Ovary (tissue), 9 donors: ENCODE results near the gene DPM3. TPM values are rescaled to one million over a fixed set of nuclear protein-coding genes. Genes with fewer than 3 reads are reported as not detected.

Experiments used
- DNase-seq, 5 donors: peaks; one replicate each; pipeline ENCODE4 v3.0.0-alpha.2; 2019 to 2020
- H3K27ac ChIP-seq, 2 donors: fragments of 200-600 bp; one replicate each; pipeline versions ENCODE4 v1.5.1 to v1.8.0; 2019 to 2022
- H3K27me3 ChIP-seq: fragments of 200-600 bp; one replicate; pipeline ENCODE4 v1.8.0; 2022
- H3K36me3 ChIP-seq: fragments of 200-600 bp; sonication (generic); one replicate; pipeline ENCODE4 v1.5.1; 2019
- H3K4me1 ChIP-seq: one replicate; pipeline ENCODE4 v1.8.1; 2013; ENCODE audit warnings: mild to moderate bottlenecking, moderate library complexity; ENCODE audit not compliant: insufficient read depth
- H3K4me3 ChIP-seq: fragments of 200-600 bp; sonication (generic); one replicate; pipeline ENCODE4 v1.5.1; 2017
- H3K9me3 ChIP-seq, 2 donors: fragments of 200-600 bp in 1 of 2; sonication (generic) in 1 of 2; one replicate each; pipeline versions ENCODE4 v1.5.1 to v1.8.1; 2013 to 2019; ENCODE audit warnings: mild to moderate bottlenecking in 1 of 2, moderate library complexity in 1 of 2
- CTCF ChIP-seq, 3 donors: fragments of 450-650 bp in 2 of 3; fragments of 200-600 bp in 1 of 3; IDR thresholded peaks; one replicate each; pipeline versions ENCODE4 v1.5.1 to v1.8.0; 2016 to 2022; ENCODE audit warnings: antibody characterized with exemption in 3 of 3, mild to moderate bottlenecking in 1 of 3
- EP300 ChIP-seq: sonication (generic); formaldehyde crosslinking; IDR thresholded peaks from one replicate; pipeline ENCODE4 v1.6.1; 2017; ENCODE audit warnings: antibody characterized with exemption
- POLR2A ChIP-seq: fragments of 450-650 bp; IDR thresholded peaks from one replicate; pipeline ENCODE4 v1.6.1; 2017; ENCODE audit warnings: antibody characterized with exemption, mild to moderate bottlenecking, moderate library complexity
- WGBS, 3 donors: extraction: QIAGEN DNeasy Blood & Tissue Kit in 1 of 3; methylation state at CpG; one replicate each; pipeline versions ENCODE4 v1.1.5 to v1.1.7; 2013 to 2017; 5-methylcytosine and 5-hydroxymethylcytosine counted together
- intact Hi-C, 4 donors: fragments of 100-400 bp; cut with DNase I; formaldehyde crosslinking; loops; one replicate each; pipeline versions ENCODE4 v1.11.0 to v1.15.1; 2022 to 2023
- polyA plus RNA-seq, 2 donors: library from polyadenylated mRNA; stranded (reverse); fragments of 200-250 nt in 1 of 2; fragments of 350-450 nt in 1 of 2; fragmentation: Illumina TruSeq in 1 of 2; extraction: RNeasy Lipid Tissue Mini Kit (QIAGEN cat#74804) in 1 of 2; gene quantifications; one replicate each; pipeline ENCODE4 v1.2.3, GENCODE V29; 2013 to 2014
- total RNA-seq, 7 donors: library from RNA; depleted of rRNA in 2 of 7; stranded (reverse); fragments of >200 nt in 2 of 7; fragmentation: NEBNext Ultra II Directional in 3 of 7; extraction: Animal tissue kit (Norgen Biotek cat#: 25700) in 3 of 7; gene quantifications; one replicate each; pipeline versions ENCODE4 v1.1.0 to v1.2.4, GENCODE V29; 2016 to 2023
- donor health status: DM: no; HTN: no; CAD: no; lungs with moderate emphysema.
- donor health status: DM: no; HTN: no; CAD: no.
- donor health status: Bipolar disorder and iron deficiency.
- donor health status: DM: yes; HTN: yes; CAD: no.
- donor health status: DM: no; HTN: no; CAD: no.
- donor health status: DM: yes; HTN: yes; CAD: no.

DPM3 gene
- total and polyA plus RNA-seq, 9 donors, result 0.70 to 168 (median 85.5) TPM

DNA sequence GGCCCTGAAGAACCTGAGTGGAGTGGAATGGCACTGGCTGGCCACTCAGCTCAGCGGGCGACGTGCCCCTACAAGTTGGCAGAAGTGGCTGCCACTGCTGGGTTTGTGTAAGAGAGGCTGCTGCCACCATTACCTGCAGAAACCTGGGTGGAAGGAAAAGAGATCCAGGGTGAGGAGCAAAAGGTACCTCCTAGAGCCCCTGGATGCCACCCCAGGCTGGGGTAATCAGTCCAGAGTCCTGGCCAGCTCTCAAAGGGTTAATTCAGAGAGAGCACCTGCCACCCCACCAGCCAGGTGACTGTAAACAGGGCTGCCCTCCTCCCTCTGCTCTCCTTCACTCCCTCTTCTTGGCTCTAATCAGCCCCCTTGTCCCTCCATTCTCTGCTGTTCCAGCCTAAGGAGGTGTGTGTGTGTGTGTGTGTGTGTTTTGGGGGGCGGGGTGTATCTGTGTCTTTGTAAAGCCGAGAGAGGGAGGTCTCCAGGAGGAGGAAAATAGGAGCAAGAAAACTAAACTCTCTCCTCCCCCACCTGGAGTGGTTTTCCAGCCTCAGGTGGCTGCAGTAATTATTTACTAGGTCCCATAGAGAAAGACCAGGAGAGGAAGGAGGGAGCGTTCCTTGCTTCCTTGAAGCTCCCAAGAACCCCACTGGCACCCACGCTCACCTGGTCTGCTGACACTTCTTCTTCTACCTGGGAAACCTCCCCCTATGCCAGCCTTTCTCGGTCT lies 45.9 kb upstream of the DPM3 start:
- TF ChIP-seq EP300 (no peak), CTCF (IDR thresholded peaks at IDR 0.05) (no peak), POLR2A (no peak)
- Histone ChIP-seq H3K27ac (no peak overlapping the region), H3K9me3 (no peaks in the 10 kb centered on the region), H3K4me3 (no peak overlapping the region), H3K36me3 (no peaks in the 10 kb centered on the region), H3K27me3 (no peaks in the 10 kb centered on the region), H3K4me1 (no peaks in the 10 kb centered on the region)
- peak in 2 of 5 donors; percentile 8 for DNase-seq
- 61 to 76% (median 68%) methylated on average over 8 of the region's 8 CpGs for WGBS, 3 donors
- intact Hi-C loops, result no loop called here

DNA sequence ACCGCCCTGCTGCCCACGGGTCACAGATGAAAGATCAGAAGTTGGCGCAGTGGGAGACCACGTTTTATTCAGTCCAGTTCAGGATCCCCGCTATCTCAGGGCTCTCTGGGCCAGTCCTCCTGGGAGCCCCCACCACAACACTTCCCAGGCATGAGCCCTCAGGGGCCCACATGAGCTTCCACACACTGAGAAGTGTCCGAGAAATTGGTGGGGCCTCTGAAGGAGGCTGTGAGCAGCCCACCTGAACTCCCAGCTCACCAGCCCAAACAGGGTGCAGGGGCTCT lies 45.4 kb upstream of the DPM3 start:
- Histone ChIP-seq H3K27me3 (no peaks in the 10 kb centered on the region), H3K9me3 (no peaks in the 10 kb centered on the region), H3K4me3 (no peak overlapping the region), H3K4me1 (no peaks in the 10 kb centered on the region), H3K36me3 (no peaks in the 10 kb centered on the region), H3K27ac (no peak overlapping the region)
- WGBS, 3 donors, result 45 to 52% (median 50%) methylated on average over 6 of the region's 6 CpGs
- peak in 2 of 5 donors; percentile 11 to 13 for DNase-seq
- intact Hi-C loops, result no loop called here
- TF ChIP-seq POLR2A (no peak), EP300 (no peak)

DNA sequence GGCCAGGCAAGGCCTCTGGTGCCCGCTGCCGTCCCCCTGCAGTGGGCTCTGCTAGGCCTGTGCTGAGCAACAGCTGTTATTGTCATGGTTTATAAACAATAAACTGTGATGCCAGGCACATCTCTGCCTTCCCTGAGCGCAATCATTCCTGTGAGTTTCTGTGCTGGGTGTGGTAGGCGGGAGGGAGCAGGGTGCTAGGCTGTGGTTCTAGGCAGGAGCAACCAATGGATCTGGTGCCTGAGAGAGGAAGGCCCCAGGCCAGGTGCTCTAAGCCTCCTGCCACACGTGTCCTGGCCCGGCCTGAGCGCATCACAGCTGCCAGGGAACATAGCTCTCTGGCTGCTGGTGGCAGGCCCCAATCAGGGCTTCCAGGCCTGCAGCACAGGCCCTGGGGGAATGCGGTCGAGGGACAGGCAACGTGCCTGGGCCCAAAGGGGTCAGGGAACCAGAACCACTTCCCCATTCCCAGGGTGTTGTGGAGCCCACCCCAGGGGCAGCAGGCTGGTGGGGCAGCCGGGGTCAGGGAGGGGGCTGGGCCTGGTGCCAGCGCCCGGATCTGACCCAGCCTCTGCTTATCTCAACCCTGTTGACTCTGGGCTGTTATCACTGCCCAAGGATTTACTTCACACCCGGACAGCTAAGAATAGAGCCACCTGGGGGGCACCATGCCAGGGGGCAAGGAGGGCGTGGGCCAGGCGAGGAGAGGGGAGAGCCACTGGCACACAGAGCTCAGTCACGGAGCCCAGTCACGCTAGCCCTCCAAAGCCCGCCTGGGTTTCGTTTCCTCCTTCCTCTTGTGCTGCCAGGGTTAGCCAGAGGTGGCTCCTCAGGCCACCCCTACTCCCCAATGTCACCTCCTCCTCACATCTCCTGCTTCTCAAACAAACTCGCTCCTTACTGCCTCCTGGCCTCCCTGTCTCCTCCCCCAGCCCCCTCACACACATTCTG lies 44.8 kb upstream of the DPM3 start:
- TF ChIP-seq POLR2A, result no peak
- TF ChIP-seq EP300, result no peak
- no peak for TF ChIP-seq CTCF (IDR thresholded peaks at IDR 0.05)
- H3K27ac ChIP-seq, result no peak overlapping the region
- no peaks in the 10 kb centered on the region for H3K9me3 ChIP-seq
- no peaks in the 10 kb centered on the region for H3K27me3 ChIP-seq
- intact Hi-C loops, result no loop called here
- peak in 4 of 5 donors; percentile 23 to 34 (median 27) for DNase-seq
- H3K36me3 ChIP-seq, result no peaks in the 10 kb centered on the region
- no peaks in the 10 kb centered on the region for H3K4me1 ChIP-seq
- no peak overlapping the region for H3K4me3 ChIP-seq
- 57 to 67% (median 64%) methylated on average over 21 of the region's 21 CpGs for WGBS, 3 donors

DNA sequence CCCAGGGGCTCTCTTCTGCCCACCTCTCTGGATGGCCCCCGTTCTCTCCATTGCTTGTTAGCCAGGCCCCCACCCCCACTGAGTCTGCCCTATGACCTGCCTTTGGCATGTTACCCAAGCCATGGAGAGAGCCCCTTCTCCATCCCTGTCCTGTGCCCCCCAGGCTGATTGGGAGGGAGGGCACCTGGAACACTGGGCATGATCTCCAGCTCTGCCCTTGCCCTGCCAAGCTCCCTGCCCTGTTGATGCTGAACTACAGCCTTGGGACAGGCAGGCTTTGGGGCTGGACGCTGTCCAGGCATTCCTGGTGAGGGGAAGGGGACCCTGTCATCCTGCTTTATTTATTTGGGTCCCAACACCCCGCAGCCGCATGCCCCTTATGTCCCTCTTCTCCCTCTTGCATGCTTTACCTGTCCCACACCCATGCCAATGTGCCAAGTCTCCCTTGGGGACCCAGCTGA lies 44.0 kb upstream of the DPM3 start:
- Histone ChIP-seq H3K4me1 (no peaks in the 10 kb centered on the region), H3K9me3 (no peaks in the 10 kb centered on the region), H3K27ac (no peak overlapping the region), H3K4me3 (no peak overlapping the region), H3K27me3 (no peaks in the 10 kb centered on the region), H3K36me3 (no peaks in the 10 kb centered on the region)
- WGBS, 3 donors, result 80 to 90% (median 89%) methylated on average over 4 of the region's 4 CpGs
- intact Hi-C loops, result no loop called here
- no peak for TF ChIP-seq EP300
- TF ChIP-seq CTCF (IDR thresholded peaks at IDR 0.05), result no peak
- no peak for TF ChIP-seq POLR2A
- peak in 4 of 5 donors; percentile 14 to 31 (median 15) for DNase-seq
